Left ventricle myocardium inferior (tissue), 1 donor: ENCODE measurements around the gene SLC12A1. TPM values are rescaled to one million over a fixed set of nuclear protein-coding genes. Genes with fewer than 3 reads are reported as not detected.

Experiments
- DNase-seq: peaks from one replicate; pipeline ENCODE4 v3.0.0-alpha.2; 2020
- H3K27ac ChIP-seq: fragments of 200-600 bp; replicated peaks from 2 replicates; pipeline ENCODE4 v1.8.0; 2021
- H3K27me3 ChIP-seq: fragments of 200-600 bp; 2 replicates; pipeline ENCODE4 v1.8.0; 2021; ENCODE audit warnings: low read depth
- H3K36me3 ChIP-seq: fragments of 200-600 bp; 2 replicates; pipeline ENCODE4 v1.8.0; 2021
- H3K4me1 ChIP-seq: fragments of 200-600 bp; 2 replicates; pipeline ENCODE4 v1.8.0; 2021
- H3K4me3 ChIP-seq: fragments of 200-600 bp; 2 replicates; pipeline ENCODE4 v1.8.0; 2021; ENCODE audit warnings: mild to moderate bottlenecking, moderate library complexity
- H3K9me3 ChIP-seq: fragments of 200-600 bp; replicated peaks from 2 replicates; pipeline ENCODE4 v1.8.0; 2021
- intact Hi-C: fragments of 100-400 bp; cut with micrococcal nuclease; formaldehyde crosslinking; loops from one replicate; pipeline ENCODE4 v1.11.0; 2022
- total RNA-seq: library from RNA; stranded (reverse); fragmentation: NEBNext Ultra II Directional; extraction: Animal tissue kit (Norgen Biotek cat#: 25700); gene quantifications from one replicate; pipeline ENCODE4 v1.2.1, GENCODE V29; 2021
- TF ChIP-seq, protein P1 (sequence below): fragments of 200-600 bp; IDR thresholded peaks from 2 replicates; pipeline ENCODE4 v1.8.0; 2021; ENCODE audit warnings: antibody characterized with exemption, mild to moderate bottlenecking, borderline replicate concordance
- donor health status: DM: no; HTN: yes; CAD: no; lungs with severe emphysema.

Gene SLC12A1
- total RNA-seq, 1 donor from 2014 or later, result not detected

DNA sequence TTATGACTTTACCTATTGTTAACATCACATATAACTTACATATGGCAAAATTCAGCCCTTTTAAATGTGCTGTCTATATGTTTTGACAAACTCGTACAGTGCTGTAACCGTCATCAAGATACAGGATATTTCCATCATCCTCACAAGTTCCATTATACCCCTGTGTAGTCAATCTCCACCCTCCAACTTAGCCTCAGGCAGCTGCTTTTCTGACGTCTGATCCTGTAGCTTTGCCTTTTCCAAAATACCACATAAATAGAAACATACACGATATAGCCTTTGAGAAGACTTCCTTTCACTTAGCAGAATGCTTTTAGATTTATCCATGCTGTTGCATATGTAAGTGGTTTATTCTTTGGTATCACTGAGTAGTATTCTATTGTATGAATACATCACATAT is 47.1 kb downstream of the SLC12A1 start:
- no peaks in the 10 kb centered on the region for H3K4me1 ChIP-seq
- TF ChIP-seq, protein P1, sequence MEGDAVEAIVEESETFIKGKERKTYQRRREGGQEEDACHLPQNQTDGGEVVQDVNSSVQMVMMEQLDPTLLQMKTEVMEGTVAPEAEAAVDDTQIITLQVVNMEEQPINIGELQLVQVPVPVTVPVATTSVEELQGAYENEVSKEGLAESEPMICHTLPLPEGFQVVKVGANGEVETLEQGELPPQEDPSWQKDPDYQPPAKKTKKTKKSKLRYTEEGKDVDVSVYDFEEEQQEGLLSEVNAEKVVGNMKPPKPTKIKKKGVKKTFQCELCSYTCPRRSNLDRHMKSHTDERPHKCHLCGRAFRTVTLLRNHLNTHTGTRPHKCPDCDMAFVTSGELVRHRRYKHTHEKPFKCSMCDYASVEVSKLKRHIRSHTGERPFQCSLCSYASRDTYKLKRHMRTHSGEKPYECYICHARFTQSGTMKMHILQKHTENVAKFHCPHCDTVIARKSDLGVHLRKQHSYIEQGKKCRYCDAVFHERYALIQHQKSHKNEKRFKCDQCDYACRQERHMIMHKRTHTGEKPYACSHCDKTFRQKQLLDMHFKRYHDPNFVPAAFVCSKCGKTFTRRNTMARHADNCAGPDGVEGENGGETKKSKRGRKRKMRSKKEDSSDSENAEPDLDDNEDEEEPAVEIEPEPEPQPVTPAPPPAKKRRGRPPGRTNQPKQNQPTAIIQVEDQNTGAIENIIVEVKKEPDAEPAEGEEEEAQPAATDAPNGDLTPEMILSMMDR, result no peak
- H3K36me3 ChIP-seq, result no peaks in the 10 kb centered on the region
- no peak overlapping the region for H3K27ac ChIP-seq
- no peak for DNase-seq
- H3K27me3 ChIP-seq, result peaks cover 45% of the 10 kb centered on the region
- intact Hi-C loops, result no loop called here
- no peaks in the 10 kb centered on the region for H3K9me3 ChIP-seq
- H3K4me3 ChIP-seq, result no peak overlapping the region

DNA sequence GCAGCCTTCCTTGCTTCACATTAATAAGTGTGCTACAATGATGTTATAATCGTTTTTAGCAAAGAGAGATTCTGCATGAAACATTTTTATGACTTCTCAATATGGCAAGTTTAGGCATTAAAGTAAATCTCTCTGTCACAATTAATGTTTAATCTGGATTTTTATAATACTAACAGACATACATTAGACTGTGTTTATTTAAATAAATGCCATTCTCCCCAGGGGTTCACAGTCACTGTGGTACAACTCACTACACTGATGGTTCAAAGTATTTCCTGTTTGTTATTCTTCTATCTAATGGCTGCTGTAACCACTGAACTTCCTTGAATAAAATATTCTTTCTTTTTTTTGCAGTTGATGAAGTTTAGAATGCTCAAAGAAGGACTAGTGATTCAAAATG is 59.0 kb downstream of the SLC12A1 start:
- H3K4me1 ChIP-seq, result no peaks in the 10 kb centered on the region
- no peaks in the 10 kb centered on the region for H3K36me3 ChIP-seq
- H3K4me3 ChIP-seq, result no peak overlapping the region
- H3K9me3 ChIP-seq, result no peaks in the 10 kb centered on the region
- no peak overlapping the region for H3K27ac ChIP-seq
- TF ChIP-seq, protein P1, result no peak
- peaks cover 26% of the 10 kb centered on the region for H3K27me3 ChIP-seq
- intact Hi-C loops, result no loop called here
- no peak for DNase-seq

DNA sequence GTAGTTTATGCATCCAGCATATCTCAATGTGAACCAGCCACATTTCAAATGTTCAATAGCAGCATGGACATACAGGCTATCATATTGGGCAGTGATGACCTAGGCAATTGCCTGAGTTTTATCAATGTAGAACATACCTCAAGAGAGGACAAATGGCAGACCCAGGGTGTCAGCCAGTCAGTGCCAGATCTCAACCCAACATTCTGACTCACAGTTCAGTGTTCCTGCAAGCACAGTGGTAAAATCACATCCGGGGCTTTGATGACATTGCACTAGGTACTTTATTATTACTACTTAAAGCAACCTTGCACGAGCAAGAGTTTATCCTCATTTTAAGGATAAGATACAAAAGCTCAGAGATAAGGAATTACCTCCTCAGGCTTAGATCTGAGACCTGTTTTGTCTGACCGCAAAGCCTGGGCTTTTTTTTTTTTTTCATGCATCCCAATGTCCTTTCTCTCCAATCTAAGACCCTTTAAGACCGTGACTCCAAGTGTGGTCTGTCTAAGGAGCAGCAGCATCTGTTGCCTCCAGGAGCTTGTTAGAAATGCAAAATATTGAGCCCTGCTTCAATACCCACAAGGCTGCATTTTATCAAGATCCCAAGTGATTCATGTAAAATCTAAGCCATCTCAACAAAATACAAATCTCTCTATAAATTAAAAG is 60.1 kb downstream of the SLC12A1 start:
- Histone ChIP-seq H3K27me3 (peaks cover 26% of the 10 kb centered on the region), H3K27ac (no peak overlapping the region), H3K4me1 (no peaks in the 10 kb centered on the region), H3K4me3 (no peak overlapping the region), H3K36me3 (no peaks in the 10 kb centered on the region), H3K9me3 (no peaks in the 10 kb centered on the region)
- DNase-seq, result no peak
- intact Hi-C loops, result no loop called here
- TF ChIP-seq, protein P1, result no peak

DNA sequence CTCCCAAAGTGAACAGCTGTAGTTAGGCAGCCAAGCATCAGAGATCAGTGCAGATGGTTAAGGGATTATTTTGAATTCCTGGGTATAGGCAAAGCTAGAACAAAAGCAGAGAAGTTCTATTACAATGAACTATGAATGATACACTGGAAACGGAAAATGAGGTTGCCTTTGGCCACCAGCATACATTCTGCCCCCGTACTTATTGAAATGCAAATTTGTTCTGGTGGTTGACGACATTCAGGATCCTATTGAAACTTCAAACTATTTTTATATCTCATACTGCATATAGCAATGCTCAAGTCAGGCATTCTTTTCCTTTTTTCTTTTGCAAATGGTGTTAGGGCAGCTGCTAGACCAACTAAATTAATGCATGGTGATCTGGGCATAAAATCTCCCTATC is 61.7 kb downstream of the SLC12A1 start:
- no peak overlapping the region for H3K27ac ChIP-seq
- DNase-seq, result no peak
- intact Hi-C loops, result no loop called here
- no peaks in the 10 kb centered on the region for H3K9me3 ChIP-seq
- peaks cover 32% of the 10 kb centered on the region for H3K27me3 ChIP-seq
- no peaks in the 10 kb centered on the region for H3K36me3 ChIP-seq
- TF ChIP-seq, protein P1, result no peak
- H3K4me3 ChIP-seq, result no peak overlapping the region
- no peaks in the 10 kb centered on the region for H3K4me1 ChIP-seq

DNA sequence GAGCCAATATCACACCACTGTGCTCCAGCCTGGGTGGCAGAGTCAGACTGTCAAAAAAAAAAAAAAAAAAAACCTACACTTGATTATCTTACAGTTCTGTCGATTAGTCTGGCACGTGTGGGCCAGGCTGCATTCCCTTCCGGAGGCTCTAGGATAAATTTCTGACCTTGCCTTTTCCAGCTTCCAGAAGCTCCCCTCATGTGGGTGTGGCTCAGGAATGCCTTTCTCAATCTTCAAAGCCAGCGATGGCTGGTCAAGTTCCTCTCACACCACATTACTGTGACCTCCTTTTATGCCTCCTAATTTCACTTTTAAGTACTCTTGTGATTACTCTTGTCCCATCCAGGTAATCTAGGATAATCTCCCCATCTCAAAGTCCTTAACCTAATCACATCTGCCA is 66.9 kb downstream of the SLC12A1 start:
- peaks cover 37% of the 10 kb centered on the region for H3K27me3 ChIP-seq
- H3K27ac ChIP-seq, result no peak overlapping the region
- intact Hi-C loops, result no loop called here
- TF ChIP-seq, protein P1, result no peak
- H3K4me1 ChIP-seq, result no peaks in the 10 kb centered on the region
- H3K36me3 ChIP-seq, result no peaks in the 10 kb centered on the region
- DNase-seq, result no peak
- H3K4me3 ChIP-seq, result no peak overlapping the region
- H3K9me3 ChIP-seq, result no peaks in the 10 kb centered on the region

DNA sequence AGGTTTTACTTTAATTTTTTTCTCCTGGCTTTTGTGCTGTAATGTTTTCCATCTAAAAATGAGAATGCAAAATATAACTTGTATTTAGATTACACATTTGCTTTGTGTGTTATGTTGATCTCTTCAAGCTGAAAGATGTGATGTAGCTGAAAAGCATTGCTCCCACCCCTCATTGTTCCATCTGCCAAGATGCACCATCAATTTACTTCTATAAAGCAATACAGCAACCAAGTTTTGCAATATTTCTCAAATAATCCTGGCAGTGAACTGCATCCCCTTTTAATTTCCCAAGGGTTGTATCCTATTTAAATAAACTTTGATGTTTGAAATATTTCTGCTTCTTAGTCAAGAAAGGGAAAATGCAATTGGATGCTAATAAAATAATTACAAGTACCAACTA is 72.6 kb downstream of the SLC12A1 start:
- Histone ChIP-seq H3K4me1 (peaks cover 15% of the 10 kb centered on the region), H3K36me3 (no peaks in the 10 kb centered on the region), H3K4me3 (no peak overlapping the region), H3K27me3 (peaks cover 20% of the 10 kb centered on the region), H3K9me3 (no peaks in the 10 kb centered on the region), H3K27ac (no peak overlapping the region)
- intact Hi-C loops, result no loop called here
- TF ChIP-seq, protein P1, result no peak
- DNase-seq, result no peak
